C4-2B (cell line): ENCODE data around the gene SLX4IP.

ENCODE experiments used
- H3K27ac ChIP-seq: fragments of 450-650 bp; 2 replicates; pipeline ENCODE4 v1.5.1; 2017
- CTCF ChIP-seq: fragments of 450-650 bp; conservative IDR thresholded peaks from 2 replicates; pipeline ENCODE4 v1.5.1; 2017; ENCODE audit warnings: mild to moderate bottlenecking
- ZFX ChIP-seq: fragments of 450-650 bp; IDR thresholded peaks from 2 replicates; pipeline ENCODE4 v1.6.1; 2017

SLX4IP gene

GRCh38 chr20:10474606-10475184, 39.6 kb downstream of the SLX4IP start:
- H3K27ac ChIP-seq: no peak overlapping the region
- TF ChIP-seq CTCF (no peak), ZFX (no peak)

GRCh38 chr20:10475225-10475624, 40.1 kb downstream of the SLX4IP start:
- H3K27ac ChIP-seq: no peak overlapping the region
- TF ChIP-seq ZFX: no peak
- no peak for TF ChIP-seq CTCF

- no peak overlapping the region for H3K27ac ChIP-seq
- TF ChIP-seq ZFX (no peak), CTCF (no peak)
Observed at GRCh38 chr20:10476319-10476724, 41.2 kb downstream of the SLX4IP start.

GRCh38 chr20:10478205-10478604, 43.1 kb downstream of the SLX4IP start:
- no peak for TF ChIP-seq CTCF
- no peak for TF ChIP-seq ZFX
- H3K27ac ChIP-seq: no peak overlapping the region

GRCh38 chr20:10478930-10479329, 43.8 kb downstream of the SLX4IP start:
- TF ChIP-seq ZFX (no peak), CTCF (no peak)
- H3K27ac ChIP-seq: no peak overlapping the region

- H3K27ac ChIP-seq: no peak overlapping the region
- TF ChIP-seq CTCF (no peak), ZFX (no peak)
Observed at GRCh38 chr20:10481676-10482075, 46.6 kb downstream of the SLX4IP start.

- no peak for TF ChIP-seq ZFX
- TF ChIP-seq CTCF: no peak
- no peak overlapping the region for H3K27ac ChIP-seq
Observed at GRCh38 chr20:10483691-10484090, 48.6 kb downstream of the SLX4IP start.
